Endometrial microvascular endothelial cells (primary cell): ENCODE results near the gene RBL2. TPM values are rescaled to one million over a fixed set of nuclear protein-coding genes. Genes with fewer than 3 reads are reported as not detected.

ENCODE experiments used
- in situ Hi-C: cut with HindIII; loops from 2 replicates; pipeline ENCODE4 v1.10.0; 2017; ENCODE audit warnings: low sequenced_read_pairs, low pct_unique_long_range_greater_than_20kb; ENCODE audit errors: inconsistent ontology term
- total RNA-seq: library from RNA; depleted of rRNA; stranded (reverse); fragments of >200 nt; gene quantifications from one replicate; pipeline ENCODE4 v1.2.3, GENCODE V29; 2015; ENCODE audit errors: inconsistent ontology term

RBL2 gene
- total RNA-seq, 1 donor from 2014 or later: 44.2 TPM

DNA sequence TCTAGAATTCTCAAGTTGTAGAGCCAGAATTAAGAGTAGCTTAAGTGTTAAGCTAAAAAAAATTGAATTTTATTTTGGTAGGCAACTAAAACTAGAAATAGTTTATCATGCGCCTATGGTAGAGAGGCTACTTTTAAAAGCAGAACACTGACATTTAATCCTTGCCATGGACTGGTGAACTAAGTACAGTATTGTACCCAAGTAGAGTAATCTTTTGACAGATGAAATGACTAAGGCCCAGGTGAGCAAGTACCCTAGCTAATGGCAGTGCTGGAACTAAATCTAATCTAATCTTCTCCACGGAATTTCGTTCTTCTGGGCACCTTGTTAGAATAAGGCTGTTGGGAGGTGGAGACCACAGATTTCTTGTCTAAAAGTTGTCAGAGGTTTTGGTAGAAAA, 11.8 kb downstream of the RBL2 start:
- in situ Hi-C loops: no loop called here

DNA sequence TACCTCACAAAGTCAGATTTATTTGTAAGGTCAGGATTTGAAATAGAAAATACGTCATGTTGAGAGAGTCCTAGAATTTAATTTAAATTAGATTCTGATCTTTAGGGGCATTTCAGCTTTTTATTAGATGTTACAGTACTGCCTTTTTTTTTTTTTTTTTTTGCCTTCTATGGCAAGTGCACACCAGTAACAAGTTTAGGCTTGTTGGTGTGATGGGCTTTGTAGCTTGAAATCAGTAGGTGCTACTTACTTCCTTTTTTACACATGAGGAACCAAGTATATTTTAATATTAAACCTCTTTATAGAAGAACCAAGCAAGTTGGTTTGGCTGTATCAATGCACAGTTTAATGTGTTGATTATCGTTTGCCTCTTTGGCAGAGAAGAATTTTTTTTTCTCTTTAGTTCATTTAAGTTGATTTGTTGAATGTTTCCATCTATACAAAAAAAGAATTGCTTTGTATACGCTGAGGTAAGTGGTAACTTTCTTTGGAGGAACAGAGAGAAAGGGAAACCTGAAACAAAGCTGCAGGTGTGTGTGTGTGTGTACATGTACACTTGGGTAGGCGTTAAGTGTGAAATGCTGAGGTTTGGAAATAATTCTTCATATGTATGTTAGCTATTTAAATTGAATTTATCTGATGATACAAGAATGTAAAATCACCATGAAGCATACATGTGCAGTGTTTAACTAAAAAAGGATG, 15.7 kb downstream of the RBL2 start:
- in situ Hi-C loops: no loop called here

DNA sequence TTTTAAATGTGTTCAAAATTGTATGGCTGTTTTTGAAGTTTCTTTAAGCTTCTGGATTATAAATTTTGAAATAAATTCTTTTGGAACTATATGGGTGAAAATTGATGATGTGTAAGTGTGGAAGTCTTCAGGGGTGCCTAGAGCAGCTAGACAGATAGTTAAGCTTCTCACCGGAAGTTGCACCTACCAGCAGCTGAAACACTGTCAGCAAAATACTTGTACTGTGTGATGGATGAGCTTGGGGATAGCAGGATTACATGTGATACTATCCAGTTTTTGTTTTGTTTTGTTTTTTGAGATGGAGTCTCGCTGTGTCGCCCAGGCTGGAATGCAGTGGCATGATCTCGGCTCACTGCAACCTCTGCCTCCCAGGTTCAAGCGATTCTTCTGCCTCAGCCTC, 19.7 kb downstream of the RBL2 start:
- in situ Hi-C loops: no loop called here

DNA sequence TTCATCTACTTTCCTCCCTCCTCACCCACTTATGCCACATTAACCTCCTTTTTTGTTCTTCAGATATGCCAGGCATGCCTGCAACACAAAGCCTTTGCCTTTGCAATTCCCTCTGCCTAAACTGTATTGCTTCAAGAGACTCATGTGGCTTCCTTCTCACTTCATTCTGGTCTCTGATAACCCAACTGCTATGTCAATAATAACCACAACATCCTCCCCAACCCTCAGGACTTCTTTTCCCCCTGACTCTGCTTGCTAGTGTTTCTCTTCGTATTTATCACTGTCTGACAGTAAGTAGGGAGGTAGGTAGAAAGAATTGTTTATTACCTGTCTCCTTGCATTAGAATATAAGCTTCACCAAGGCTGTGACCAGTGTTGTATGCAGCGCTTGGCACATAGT, 22.4 kb downstream of the RBL2 start:
- in situ Hi-C loops: no loop called here

DNA sequence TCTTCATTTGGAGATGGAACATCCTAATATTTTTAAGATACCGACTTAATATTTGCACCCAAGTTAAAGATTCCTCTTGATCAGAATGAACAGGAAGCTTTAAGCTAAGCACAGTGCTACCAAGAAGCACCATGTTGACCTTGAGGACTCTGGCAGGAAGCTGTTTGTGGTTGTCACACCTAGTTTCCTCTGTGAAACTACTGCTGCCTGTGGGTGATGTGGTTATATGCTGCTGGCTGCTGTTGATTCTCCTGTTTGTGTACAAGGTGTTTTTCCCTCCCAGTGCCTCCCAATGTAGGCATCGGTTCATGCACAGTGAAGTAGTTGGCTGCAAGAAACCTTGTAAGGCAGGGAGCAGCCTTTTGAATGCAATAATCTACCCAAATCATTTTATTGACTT, 23.4 kb downstream of the RBL2 start:
- in situ Hi-C loops: no loop called here

DNA sequence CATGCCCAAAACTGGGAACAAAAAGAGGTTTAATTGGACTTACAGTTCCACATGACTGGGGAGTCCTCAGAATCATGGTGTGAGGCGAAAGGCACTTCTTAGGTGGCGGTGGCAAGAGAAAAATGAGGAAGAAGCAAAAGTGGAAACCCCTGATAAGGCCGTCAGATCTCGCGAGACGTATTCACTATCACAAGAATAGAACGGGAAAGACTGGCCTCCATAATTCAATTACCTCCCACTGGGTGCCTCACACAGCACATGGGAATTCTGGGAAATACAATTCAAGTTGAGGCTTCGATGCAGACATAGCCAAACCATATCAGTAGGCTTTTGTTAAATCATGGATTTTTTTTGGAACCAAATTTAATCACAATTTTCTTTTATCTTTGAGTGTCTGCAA, 24.4 kb downstream of the RBL2 start:
- in situ Hi-C loops: no loop called here

DNA sequence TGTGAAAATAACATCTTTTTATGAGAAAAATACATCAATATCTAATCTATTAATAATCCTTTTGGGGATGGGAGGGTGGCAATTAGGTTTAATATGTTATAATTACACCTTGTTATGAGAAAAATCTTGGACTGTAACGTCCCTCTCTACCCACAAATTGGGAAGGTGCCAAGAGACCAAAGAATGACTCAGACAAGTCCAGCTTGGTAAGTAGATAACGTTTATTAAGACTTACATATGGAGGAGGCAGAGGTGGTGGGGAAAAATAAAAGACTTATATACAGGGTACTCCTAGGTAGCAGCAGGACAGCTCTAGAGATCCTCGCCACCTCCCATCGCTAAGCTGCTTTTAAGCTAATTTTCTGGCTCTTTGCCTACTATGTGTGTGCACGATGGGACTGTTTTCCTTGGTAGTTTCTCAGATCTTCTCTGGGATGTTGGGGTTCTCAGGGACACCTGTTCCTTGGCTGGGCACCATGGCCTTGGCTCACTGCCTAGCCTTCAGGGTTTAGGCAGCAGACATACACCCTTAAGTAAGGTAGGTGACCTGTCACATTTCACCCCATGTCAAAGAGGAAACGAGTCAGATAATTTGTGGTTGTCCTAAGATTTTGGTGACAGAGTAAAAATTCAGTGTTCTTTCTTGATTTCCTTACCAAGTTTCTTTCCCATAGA, 31.5 kb downstream of the RBL2 start:
- in situ Hi-C loops: no loop called here

DNA sequence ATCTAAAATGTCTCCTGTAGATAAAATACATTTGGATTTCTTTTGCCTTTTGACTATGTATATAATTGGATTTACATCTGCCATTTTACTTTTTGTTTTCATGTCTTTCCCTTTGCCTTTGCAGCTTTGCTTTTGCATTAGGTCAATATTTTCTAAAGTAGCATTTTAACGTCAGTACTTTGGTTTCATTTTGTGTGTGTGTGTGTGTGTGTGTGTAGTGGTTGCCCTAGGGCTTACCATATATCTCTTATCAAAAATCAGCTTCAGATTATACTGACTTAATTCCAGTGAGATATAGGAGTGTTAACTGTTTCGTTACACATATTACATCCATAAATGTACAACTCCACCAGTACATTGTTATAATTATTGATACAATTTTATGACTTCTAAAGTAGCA, 42.6 kb downstream of the RBL2 start:
- in situ Hi-C loops: no loop called here

DNA sequence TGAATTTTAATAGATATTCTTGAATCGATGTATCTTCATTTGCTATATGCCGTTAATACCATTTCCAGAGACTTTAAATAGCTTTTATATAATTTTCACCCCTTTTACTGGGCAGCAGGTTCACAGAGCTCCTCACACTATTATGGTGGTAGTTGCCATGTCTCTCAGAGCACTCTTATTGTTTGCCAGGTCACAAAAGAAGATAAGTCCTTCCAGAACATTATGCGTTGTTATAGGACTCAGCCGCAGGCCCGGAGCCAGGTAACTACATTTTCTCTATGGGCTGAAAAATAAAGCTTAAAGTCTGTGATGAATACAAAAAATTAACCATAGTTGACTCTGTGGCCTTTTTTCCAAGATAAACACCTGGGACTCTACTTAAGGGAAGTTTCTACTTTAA, 44.7 kb downstream of the RBL2 start:
- in situ Hi-C loops: no loop called here

DNA sequence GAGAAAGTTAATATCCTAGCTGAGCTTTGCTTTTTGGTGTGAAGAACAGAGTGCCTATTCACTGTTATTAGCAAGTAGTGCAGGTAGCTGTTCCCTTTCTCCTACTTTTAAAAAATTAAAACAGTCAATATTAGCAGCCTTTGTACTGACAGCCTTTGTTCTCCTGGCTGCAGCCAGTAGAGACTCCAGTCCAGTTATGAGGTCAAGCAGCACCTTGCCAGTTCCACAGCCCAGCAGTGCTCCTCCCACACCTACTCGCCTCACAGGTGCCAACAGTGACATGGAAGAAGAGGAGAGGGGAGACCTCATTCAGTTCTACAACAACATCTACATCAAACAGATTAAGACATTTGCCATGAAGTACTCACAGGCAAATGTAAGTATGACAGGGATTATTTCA, 46.1 kb downstream of the RBL2 start:
- in situ Hi-C loops: no loop called here

DNA sequence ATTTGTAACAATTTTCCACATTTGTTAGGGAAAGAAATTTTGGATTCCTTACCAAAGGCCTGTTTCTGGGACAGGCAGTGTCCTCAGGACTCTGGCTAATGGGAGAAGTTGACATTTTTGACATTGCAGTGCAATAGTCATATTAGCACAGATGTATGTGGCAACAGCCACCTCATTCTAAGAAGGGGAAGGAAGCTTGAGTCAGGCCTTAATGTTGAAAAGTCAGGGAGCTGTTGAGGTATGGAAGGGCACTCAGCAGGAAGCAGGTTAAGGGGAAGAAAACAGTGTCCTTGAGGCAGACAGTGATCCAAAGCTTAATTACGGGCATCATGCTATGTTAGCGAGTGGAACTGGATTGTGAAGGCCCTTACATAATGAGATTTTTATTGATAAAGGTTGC, 47.9 kb downstream of the RBL2 start:
- in situ Hi-C loops: no loop called here

DNA sequence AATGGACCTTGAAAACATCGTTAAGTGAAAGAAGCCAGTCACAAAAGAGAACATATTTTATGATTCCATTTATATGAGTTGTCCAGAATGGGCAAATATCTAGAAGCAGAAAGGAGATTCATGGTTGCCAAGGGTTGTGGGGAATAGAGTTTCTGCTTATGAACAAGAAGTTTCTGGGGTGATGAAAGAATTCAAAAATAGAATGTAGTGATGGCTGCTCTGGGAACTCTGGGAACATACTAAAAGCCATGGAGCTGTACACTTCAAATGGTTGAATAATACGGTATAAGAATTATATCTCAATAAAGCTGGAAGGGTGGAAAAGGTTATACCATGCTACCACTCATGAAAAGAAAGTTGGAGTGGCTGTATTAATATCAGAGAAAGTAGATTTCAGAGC, 50.3 kb downstream of the RBL2 start:
- in situ Hi-C loops: no loop called here

DNA sequence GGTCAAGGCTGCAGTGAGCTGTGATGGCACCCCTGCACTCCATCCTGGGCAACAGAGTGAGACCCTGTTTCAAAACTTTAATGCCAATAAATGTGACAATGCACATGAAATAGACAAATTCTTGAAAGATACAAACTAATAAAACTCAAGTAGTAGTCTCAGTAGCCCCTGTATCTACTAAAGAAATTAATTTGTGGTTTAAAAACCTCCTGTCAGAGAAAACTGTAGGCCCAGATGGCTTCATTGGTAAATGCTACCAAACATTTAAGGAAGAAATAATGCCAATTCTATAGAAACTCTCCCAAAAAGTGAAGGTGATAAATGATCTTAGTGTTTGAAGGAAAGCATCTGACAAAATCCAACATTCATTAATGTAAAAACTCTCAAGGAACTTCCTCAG, 52.0 kb downstream of the RBL2 start:
- in situ Hi-C loops: no loop called here

DNA sequence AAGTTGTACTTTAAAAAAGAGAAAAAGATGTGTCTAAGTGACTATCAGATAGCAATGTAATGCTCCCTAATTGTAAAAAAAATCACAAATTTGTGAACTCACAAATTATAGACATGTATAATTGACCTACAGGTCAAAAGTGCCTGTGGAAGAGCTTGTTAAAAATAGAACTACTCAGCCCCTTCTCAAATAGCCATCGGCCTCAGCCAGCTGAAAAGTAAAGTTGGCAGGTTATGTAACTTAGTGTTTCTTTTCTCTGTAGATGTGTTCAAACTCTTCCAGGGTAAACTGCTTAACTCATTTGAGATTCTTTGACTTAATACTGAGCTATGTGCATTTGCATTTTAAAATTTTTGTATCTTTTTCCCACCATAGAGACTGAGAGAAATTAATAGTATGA, 55.5 kb downstream of the RBL2 start:
- in situ Hi-C loops: no loop called here

DNA sequence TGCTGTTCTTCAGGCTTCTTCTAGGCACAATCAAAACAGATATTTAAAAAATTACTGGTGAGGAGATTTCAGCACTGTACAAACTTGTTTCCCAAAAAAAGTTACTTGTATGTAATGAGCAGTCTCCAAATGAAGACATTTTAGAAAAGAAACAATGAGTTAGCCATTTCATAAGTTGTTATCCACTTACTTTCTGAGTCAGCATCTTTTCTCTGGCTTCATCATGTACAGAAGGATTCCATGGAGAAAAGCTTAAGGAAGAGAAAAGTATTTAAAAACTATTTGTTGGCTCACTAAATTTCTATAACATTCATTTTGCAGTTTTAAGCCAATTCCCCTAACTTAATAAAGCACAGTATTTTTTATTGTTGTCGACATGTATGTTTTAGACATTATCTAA, 58.2 kb downstream of the RBL2 start:
- in situ Hi-C loops: no loop called here

DNA sequence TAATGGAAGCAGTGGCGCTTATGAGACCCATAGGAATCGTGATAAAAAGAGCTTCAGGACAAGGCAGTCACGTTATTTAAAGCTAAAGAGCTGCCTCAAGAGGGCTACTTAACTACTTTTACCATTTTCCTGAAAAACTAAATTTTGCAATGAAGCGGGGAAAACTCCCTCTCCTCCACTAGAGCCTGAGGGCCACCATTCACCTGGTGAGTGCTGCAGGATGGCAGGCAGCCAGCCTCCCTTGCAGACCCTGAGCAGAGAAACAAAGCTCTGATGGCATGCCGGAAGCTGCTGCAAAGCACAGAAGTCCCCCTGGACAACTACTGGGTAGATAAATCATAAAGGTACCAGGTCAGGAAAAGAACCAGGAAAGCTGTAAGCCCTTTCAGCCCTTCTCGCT, 60.4 kb downstream of the RBL2 start:
- in situ Hi-C loops: no loop called here

DNA sequence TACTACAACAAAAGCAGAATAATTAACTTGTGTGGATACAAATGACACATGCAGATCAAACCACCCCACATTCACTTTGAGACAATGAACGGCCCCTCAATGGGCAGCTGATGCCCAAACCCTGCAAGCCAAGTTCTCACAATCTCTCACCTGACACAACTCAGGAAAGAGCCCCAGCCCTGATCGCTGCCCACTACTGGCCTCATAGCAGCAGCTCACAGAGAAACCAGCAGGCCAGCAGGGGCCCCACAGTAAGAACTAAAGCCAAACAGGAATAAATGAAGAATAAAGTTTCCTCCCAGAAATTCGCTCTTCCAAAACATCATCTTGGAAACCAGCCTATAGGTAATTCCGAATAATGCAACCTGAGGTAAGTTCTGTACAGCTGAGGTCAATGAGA, 61.1 kb downstream of the RBL2 start:
- in situ Hi-C loops: no loop called here

DNA sequence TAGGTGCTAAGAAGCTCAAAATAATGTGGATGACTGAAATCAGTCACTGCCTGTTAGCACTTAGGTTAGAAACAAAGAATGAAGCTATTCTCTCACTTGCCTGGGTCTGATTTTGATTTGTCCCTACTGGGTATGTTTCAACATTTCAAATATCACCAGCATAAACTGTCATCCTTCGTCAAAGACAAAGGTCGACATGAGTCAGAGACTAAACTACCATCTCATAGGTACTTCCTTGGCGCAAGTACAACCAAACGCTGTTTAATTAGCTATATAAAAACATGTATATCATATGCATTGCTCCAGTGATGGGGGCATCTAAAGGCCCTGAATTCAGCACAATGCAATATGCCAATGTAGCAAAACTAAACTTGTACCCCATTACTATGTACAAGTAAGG, 64.7 kb downstream of the RBL2 start:
- in situ Hi-C loops: no loop called here

DNA sequence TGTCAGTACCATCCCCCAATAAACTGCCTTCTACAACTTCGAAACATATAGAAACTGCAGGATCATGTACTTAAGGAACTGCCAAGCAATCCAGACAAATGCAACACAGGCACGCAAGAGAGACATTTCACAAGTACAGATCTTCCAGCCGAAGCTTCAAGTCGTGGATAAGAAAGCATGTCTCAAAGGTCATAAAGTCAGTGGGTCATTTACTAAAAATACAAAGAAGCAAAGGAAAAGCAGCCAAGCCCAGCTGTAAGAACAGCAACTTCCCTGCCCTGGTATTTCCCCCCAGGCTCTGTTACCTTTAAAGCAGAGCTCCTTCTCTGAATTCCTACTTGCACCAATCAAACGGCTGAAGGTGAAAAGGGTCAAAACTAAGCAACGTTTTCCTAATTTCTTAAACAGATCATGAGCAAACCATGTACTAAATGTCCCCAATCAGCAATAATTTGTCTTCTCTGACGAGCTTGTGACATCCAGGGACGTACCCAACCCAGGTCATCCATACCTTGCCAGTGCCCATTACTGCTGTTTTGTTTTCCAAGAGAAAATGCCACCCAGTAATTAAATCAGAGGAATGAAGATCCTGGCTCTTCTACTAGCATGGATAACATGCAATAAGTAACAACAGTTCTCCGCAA, 67.1 kb downstream of the RBL2 start:
- in situ Hi-C loops: loop anchor here (10.0 to 25.0 kb wide), 2 partner anchors 207 to 1436 kb away; partner anchors contain the start of gene IRX5
